Measurements from ENCODE around the gene KRT6C. TPM values are rescaled to one million over a fixed set of nuclear protein-coding genes. Genes with fewer than 3 reads are reported as not detected.
"Not testable (repeated sequence)": the region's sequence is repeated elsewhere in the genome, so short reads cannot be mapped to it uniquely, and the experiment has no call there.

The KRT6C gene
- polyA plus RNA-seq, 3 donors, result not detected

DNA sequence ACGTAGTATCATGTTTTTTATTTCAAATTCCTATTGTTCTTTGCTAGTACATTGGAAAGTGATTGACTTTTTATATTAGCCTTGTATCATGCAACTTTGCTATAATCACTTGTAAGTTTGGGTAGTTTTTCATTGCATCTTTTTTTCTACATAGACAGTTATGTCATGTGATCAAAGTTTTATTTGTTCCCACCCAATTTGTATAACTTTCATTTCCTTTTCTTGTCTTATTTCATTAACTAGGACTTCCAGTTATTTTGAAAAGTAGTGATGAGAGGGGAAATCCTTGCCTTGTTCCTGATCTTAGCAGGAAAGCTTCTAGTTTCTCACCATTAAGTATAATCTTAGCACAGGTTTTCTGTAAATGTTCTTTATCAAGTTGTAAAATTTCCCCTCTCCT lies 29.3 kb upstream of the KRT6C start:
- DNase-seq (ENCODE audit: extremely low read depth in 1 of 11, low read depth in 9 of 11, low spot score in 4 of 11), result no peak

GRCh38 chr12:52501490-52501889 lies 27.9 kb upstream of the KRT6C start:
- DNase-seq (ENCODE audit: extremely low read depth in 1 of 11, low read depth in 9 of 11, low spot score in 4 of 11), result no peak

DNA sequence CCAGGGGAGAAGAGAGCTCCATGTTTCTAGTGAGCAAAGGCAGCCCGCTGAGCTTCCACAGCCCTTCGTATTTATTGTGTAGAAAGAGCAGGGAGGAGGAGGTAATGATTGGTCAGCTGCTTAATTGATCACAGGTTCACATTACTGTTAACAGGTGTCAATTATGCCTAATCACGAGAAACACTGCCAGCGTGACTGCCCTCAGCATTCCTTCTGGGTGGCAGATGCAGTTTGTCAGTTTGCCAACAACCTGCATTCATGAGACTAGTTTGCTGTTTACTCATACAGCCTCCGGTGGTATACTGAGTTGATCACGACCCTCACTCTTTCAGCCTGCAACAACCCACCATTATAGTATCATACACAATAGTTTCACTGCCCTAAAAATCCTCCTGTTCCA lies 27.0 kb upstream of the KRT6C start:
- not testable (repeated sequence) for DNase-seq (ENCODE audit: extremely low read depth in 1 of 11, low read depth in 9 of 11, low spot score in 4 of 11)

GRCh38 chr12:52499806-52500560 lies 26.4 kb upstream of the KRT6C start:
- no peak for DNase-seq (ENCODE audit: extremely low read depth in 1 of 11, low read depth in 9 of 11, low spot score in 4 of 11)

- no peak for DNase-seq (ENCODE audit: extremely low read depth in 1 of 11, low read depth in 9 of 11, low spot score in 4 of 11)
Measured at GRCh38 chr12:52498946-52499345, 25.3 kb upstream of the KRT6C start.

DNA sequence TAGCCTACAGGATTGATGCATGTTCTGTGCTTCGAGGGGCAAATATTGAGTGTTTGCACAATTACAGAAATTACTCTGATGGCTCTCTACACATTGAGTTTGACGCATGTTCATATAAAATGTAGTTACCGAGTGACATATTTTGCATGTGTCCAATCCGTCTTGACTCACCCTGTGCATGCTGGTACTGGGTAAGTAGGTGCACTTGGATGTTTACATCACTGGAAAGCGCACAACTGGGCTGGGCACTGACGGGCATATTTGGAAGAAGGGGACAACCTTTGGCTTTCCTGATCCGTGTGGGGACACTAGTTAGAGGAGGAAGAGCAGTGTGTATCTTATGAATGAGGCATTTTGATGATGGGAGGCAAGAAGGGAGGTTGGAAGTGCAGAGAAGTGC lies 24.4 kb upstream of the KRT6C start:
- DNase-seq (ENCODE audit: extremely low read depth in 1 of 11, low read depth in 9 of 11, low spot score in 4 of 11), result no peak

DNA sequence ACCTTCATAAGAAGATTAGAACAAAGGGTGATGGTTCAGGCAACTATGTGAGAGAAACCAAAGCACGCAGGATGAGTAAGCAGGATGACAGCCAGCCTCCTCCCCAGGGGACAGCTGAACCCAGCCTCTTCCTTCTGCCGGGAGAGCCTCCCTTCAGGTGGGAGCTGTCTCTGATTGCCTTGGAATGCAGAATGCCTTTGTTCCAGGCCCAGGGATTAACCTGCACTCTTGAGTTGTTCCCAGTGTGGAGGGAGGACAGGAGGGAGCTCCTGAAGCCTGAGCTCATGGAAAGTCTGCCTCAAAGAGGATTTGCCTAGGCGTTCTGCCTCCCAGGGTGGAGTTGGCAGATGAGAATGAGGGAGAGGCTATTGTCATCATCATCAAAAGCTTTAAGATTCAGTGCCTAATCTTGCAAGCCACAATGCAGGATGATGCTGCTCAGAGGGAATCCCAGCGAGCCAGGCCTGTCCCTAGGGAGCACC lies 23.0 kb upstream of the KRT6C start:
- no peak for DNase-seq (ENCODE audit: extremely low read depth in 1 of 11, low read depth in 9 of 11, low spot score in 4 of 11)

DNA sequence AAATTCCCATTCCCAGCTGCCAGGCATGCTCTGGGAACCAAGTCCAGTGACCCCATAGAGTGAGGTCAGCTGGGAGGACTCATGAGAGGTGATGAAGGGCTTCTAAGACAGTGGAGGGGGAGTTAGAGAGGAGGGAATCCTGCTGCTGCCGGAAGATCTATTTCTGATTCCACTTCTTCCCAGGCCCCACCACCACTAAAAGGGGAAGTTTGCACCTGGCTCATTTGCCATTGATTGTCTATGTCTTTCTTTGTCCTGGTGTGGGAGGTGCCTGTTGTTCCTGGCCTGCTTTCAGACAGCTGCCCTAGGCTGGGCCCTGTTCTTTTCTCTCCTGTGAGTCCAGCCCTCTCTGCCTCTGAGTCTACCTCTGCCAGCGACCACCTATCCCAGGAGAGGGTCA lies 22.4 kb upstream of the KRT6C start:
- no peak for DNase-seq (ENCODE audit: extremely low read depth in 1 of 11, low read depth in 9 of 11, low spot score in 4 of 11)

DNA sequence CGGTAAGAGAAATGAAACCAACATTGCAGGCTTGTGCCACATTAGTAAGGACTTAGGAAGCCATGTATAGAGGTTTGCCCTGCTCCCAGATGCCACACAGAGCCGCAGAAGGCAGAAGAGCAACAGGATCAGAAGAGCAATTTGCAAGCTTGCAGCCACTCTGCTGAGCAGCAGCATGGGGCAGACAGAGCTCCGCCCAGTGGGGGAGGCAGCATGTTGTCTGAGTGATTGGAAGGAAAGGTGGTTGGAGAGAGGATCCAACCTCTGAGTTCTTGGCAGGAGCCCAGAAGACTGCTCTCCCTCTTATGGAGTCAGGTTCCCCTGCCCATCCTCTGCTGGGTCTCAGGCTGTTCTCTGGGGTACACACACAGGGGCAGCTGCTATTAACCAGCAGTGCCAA lies 21.8 kb upstream of the KRT6C start:
- peak in 7 of 11 donors; percentile 10 to 36 (median 17) for DNase-seq (ENCODE audit: extremely low read depth in 1 of 11, low read depth in 9 of 11, low spot score in 4 of 11)

DNA sequence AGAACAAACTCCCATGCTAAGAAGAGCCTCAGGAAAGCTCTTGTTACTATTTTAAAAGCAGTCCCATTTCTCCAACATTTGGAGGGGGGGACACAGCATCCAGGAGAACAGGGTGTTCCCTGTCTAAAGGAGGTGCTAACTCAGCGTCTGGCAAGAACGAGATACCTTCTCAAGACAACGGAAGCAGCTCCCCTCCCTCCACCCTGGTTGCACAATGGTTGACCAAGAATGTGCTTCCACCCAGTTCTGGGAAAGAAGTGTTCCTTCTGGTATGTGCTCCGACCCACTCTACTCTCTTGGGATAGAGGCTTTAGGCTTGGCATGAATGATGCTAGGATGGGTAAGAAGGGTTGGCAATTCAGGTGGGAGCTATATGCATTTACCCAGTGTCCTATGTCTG lies 20.9 kb upstream of the KRT6C start:
- DNase-seq (ENCODE audit: extremely low read depth in 1 of 11, low read depth in 9 of 11, low spot score in 4 of 11), result no peak

GRCh38 chr12:52494100-52494499 lies 20.5 kb upstream of the KRT6C start:
- no peak for DNase-seq (ENCODE audit: extremely low read depth in 1 of 11, low read depth in 9 of 11, low spot score in 4 of 11)

- DNase-seq (ENCODE audit: extremely low read depth in 1 of 11, low read depth in 9 of 11, low spot score in 4 of 11), result no peak
Measured at GRCh38 chr12:52493172-52493571, 19.6 kb upstream of the KRT6C start, which contains the start of gene KRT6A. Gene KRT6A (minus strand): TSS chr12:52493257. CDS start chr12:52493188, 69 bp downstream.

GRCh38 chr12:52492405-52492804 lies 18.8 kb upstream of the KRT6C start:
- DNase-seq (ENCODE audit: extremely low read depth in 1 of 11, low read depth in 9 of 11, low spot score in 4 of 11), result not testable (repeated sequence)

- DNase-seq (ENCODE audit: extremely low read depth in 1 of 11, low read depth in 9 of 11, low spot score in 4 of 11), result not testable (repeated sequence)
Measured at GRCh38 chr12:52491495-52491894, 17.9 kb upstream of the KRT6C start.

- no peak for DNase-seq (ENCODE audit: extremely low read depth in 1 of 11, low read depth in 9 of 11, low spot score in 4 of 11)
Measured at GRCh38 chr12:52488736-52489135, 15.1 kb upstream of the KRT6C start.

DNA sequence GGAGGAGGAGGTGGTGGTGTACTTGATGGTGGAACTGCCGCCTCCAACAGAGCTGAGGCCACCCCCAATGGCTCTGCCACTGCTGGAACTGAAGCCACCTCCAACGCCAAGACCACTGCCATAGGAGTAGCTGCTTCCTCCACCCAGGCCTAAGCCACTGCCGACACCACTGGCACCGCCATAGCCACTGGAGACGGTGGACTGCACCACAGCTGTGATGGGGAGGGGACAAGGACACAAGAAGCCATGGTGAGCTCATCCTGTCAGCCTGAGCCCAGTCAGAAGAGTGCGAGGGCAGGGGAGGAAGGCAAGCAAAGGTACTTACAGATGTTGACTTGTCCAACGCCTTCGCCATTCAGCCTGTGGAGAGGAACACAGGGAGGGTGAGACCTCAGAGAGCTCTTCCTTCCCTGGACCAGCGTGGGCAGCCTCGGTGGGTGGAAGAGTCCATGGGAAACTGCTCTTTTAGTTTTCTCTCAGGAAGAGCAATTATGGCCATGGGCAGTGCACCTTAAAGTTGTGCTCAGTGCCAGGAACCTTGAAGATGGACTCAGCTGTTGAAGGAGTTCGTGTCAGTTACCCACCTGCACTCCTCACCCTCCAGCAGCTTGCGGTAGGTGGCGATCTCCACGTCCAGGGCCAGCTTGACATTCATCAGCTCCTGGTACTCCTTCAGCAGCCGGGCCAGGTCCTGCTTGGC lies 14.3 kb upstream of the KRT6C start:
- not testable (repeated sequence) for DNase-seq (ENCODE audit: extremely low read depth in 1 of 11, low read depth in 9 of 11, low spot score in 4 of 11)

GRCh38 chr12:52487211-52487610 lies 13.6 kb upstream of the KRT6C start:
- DNase-seq (ENCODE audit: extremely low read depth in 1 of 11, low read depth in 9 of 11, low spot score in 4 of 11), result no peak

DNA sequence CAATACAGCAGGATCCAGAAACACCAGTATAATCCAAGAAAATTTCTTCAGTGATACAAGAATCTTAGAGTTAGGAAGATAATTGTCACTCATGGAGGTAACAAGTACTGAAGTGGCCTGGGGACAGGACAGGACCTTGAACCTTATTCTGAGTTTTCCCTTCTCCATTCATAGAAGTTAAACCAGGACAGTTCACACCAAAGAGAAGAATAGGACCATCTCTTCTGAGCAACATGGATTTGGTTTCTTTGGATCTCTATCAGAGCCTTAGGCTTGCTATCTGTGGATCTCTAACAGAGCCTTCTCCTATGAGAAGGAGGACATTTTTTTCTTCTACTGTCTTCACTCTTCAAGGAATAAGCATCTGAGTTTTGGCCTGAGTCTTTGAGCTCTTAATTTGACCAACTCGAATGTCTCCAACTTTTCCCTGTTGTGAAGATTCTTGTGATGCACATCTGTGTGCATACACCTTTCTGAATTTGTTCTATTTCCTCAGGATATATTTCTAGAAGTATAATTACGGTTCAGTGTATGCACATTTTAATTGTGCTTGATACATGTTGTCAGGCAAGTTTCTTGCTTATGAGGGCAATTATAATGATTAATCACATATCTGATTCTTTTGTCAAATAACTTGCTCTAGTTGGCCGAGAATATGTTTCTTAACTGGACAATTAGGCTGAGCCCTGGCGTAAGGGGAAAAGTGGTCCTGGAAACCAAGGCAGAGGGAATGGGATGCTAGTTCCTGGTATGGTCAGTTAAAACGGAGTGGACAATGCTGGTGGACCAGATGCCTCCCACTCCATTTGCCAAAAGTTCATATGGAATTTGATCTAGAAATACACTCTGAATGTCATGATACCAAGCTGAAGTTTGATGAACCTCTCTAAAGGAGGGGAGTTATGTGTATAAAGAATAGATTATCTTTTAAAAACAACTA lies 12.8 kb upstream of the KRT6C start:
- DNase-seq (ENCODE audit: extremely low read depth in 1 of 11, low read depth in 9 of 11, low spot score in 4 of 11), result no peak

DNA sequence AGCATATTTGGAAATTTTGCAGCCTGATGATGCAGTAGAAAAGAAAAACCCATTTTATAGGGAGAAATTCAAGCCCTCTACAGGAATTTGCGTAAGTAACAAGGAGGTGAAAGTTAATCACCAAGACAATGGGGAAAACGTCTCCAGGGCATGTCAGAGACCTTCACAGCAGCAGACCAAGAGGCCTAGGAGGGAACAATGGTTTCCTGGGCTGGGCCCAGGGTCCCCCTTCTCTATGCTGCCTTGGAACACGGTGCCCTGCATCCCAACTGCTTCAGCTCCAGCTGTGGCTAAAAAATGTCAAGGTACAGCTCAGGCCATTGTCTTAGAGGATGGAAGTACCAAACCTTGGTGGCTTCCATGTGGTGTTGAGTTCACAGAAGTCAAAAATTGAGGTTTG lies 6.5 kb upstream of the KRT6C start:
- DNase-seq (ENCODE audit: extremely low read depth in 1 of 11, low read depth in 9 of 11, low spot score in 4 of 11), result no peak
